Measurements from ENCODE around the gene TM9SF1.
A peak's percentile ranks its signal among the peaks of the same experiment; 100 is the strongest.
"Not testable (repeated sequence)": the region's sequence is repeated elsewhere in the genome, so short reads cannot be mapped to it uniquely, and the experiment has no call there.

TM9SF1 gene

GRCh38 chr14:24222987-24223386, 27.7 kb upstream of the TM9SF1 start:
- DNase-seq = not testable (repeated sequence)

DNA sequence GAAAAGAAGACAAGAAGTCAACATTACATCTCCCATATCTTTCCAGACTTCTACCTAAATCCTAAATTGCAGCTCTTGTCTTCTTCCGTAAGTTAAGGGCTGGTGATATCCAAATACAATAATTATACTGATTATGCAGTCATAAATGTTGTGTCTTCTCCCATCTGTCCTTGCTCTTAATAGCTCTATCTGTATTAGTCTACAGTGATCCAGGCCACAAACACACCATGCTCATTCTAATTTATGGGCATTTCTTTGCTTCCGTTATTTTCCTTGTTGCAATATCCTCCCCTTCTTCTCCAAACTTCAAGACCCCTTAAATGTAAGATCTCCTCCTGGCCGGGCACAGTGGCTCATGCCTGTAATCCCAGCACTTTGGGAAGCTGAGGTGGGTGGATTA, 24.3 kb upstream of the TM9SF1 start:
- no peak for DNase-seq

DNA sequence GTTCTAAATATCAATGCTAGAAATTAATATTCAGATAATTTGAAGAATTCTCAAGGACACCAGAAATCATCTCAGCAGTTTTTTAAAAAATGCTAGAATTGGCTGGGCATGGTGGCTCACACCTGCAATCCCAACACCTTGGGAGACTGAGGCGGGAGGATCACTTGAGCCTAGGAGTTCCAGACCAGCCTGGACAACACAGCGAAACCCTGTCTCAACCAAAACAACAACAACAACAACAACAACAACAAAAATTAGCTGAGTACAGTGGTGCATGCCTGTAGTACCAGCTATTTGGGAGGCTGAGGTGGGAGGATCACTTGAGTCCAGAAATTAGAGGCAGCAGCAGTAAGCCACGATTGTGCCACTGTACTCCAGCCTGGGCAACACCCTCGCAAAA, 23.8 kb upstream of the TM9SF1 start:
- DNase-seq = no peak

DNA sequence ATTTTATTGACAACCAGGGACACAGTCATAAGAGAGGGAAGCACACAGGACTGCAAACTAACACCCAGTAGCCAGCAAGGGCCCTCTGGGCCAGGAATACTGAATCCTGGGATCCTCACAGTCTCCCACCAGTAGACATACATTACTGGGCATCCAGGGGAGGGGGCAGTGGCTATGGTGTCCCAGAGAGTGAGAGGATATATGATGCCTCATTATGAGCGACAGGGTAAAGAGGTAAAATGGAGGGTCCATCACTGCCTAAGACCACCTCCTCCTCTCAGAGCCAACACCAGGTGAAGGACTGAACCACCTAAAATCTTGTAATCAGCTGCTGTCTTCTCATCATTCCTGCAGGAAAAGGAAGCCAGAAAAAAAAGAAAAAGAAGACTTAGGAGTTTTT, 21.6 kb upstream of the TM9SF1 start:
- not testable (repeated sequence) for DNase-seq

DNA sequence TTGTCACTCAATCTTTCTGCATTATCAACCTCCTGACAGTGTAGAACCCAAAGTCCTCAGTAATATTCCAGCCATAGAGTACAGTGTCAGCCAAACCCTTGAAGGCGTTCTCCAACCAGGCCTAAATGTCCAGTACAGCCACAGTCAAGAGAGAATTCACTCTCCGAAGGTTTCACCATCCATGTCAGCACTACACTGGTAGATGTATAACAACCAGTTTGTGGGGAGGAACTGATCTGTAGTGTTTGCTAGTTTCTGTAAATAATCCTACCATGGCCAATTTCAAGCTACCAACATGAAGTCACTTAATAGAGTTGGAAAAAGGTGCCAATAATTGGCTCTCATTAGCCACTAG, 21.1 kb upstream of the TM9SF1 start:
- DNase-seq = no peak

GRCh38 chr14:24215495-24216344, 20.5 kb upstream of the TM9SF1 start, which contains the start of gene MDP1:
MDP1 (minus strand) TSS chr14:24216066; CDS start chr14:24215955, 111 bp downstream.
- peak; percentile 83 for DNase-seq

DNA sequence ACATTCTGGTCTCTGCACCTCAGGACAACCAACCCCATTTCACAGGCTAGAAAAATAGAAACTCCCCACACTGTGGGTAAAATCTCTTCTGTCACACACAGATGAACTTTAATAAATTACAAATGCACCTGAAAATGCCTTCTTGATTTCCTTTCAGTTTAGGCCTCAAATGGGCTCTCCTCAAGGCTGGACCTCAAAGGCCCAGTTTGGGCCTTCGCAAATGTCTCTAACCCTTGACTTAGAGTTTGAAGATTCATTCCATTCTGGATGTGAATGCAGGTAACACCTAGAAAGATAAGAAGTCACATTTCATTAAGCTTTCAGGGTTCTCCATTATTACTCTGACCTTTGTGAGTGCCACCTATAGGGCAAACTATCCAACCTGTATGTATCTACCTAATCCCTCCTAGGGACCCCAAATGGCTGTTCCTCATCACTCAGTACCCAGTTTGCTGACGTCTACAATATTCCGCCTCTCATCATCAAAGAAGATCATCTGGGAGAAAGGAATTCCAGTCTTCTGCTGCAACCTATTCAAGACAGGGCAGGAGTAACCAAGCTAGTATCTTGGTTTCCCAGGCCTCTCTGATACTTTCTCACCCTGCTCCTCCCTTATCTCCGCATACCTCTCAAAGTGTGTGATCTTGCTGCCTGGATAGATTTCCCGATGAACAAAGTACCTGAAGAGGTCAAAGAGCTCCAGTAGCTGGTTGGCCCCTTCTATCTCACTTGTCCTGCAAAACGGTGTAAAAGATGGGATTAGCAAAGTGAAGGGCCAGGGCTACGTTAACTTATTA, 18.8 kb upstream of the TM9SF1 start:
- no peak for DNase-seq

DNA sequence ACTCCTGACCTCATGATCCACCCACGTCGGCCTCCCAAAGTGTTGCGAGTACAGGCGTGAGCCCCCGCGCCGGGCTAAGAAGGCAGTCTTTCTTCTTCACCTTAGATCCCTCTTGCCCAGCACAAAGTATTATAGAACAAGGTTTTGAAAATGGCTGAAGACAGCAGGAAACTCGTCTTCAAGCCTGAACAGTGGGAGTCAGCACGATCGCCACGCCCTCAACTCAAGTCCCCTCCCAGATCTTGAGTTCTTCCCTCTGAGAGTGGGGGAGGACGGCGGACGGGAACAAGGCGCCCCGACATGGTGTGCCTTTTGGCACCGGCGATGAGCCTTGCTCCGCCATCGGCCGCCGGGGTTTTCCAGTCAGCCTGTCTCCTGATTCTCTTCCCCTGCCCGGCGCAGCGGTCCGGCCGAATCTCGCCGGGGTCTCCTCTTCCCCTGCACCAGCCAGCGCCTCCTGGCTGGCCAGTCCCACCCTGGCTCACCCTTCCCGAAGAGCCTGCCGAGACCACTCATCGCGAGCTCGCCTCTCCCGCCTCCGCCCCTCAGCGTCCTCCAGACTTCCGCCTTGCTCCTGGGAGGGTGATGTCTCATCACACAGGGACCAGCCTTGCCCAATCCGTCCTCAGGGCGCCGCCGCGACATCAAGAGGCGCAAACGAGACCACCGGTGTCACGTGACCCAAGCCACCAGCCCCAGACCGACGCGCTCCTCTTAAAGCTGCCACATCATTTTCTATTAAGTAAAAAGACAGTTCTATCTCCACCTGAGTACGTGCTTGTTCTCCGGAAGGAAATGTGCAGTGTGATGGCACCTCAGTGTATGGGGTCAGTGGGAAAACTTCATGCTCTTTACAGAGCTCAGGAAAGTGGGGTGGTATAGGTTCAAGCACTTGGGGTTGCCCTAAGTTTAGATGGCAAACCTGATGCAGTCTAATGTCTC, 18.0 kb upstream of the TM9SF1 start, which contains the start of gene CHMP4A:
Gene CHMP4A (minus strand): TSS at position 565 of the 942 bp plus-strand sequence. CDS start 49 bp downstream, at position 516.
- DNase-seq = peak; percentile 86

DNA sequence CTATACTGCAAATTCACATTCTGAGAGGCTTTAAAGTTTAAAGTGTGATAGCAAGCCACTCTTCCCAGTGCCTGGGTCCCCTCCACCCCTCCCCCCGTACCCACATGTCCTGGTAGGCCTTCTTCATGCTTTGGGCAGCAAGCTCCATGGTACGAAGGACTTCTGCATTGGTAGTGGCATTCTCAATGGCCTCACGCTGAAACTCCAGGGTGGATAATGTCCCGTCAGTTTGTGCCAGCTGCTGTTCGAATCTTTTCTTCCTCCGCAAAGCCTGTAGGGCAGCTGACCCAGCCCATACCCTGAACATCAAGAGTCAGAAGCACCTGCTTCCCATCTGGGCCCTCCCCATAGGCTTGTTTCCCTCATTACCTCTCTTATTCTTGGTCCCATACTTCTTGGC, 16.1 kb upstream of the TM9SF1 start:
- DNase-seq = no peak

- no peak for DNase-seq
Measured at GRCh38 chr14:24207625-24208024, 12.4 kb upstream of the TM9SF1 start.

DNA sequence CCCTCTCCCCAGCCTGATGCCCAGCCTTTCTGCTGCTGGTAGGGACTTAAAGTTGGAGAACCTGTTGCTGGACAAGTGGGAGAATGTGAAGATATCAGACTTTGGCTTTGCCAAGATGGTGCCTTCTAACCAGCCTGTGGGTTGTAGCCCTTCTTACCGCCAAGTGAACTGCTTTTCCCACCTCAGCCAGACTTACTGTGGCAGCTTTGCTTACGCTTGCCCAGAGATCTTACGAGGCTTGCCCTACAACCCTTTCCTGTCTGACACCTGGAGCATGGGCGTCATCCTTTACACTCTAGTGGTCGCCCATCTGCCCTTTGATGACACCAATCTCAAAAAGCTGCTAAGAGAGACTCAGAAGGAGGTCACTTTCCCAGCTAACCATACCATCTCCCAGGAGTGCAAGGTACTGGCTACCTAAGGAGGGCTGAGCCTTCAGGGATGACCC, 11.9 kb upstream of the TM9SF1 start:
- no peak for DNase-seq

GRCh38 chr14:24206260-24207103, 11.2 kb upstream of the TM9SF1 start:
- DNase-seq = no peak

DNA sequence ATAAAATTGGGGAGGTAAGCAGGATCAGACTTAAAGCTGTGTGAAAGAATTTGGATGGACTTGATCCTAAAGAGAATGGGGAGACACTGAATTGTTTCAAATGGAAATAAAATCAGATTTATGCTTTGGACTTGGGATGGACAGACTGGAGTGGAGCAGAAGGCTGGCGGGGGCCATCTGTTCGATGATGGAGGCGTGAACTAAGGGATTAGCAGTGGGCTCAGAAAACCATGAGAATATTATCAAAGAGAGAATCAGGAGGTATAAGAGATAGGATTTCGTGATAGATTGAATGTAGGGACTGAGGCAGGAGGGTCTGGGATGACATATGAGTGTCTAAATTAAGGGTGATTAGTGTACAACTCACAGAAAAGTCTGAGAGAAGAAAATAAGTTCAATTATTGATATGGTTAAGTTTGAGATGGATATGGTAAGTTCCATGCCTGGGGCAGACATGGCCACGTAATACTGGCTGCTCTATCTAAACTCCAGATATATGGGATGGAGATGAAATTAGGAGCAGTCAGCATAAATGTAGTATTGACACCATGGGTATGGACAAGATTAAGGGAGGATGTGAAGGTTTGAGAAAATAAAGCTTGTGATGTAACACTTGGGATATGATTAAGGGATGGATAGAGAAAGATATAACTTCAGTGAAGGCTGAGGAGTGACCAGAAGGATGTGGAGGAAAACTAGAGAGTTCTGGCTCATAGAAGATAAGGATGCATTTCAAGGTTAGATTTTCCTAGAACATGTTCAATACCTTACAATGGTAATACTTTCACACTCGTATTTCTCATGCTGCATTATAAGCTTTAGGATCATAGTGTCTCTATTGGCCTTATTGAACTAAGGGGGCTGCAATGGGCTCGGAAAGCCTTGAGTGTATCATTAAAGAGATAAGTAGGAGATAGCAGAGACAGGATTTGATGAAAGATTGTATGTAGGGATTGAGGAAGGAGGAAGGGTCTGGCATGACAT, 9.2 kb upstream of the TM9SF1 start:
- DNase-seq = no peak

DNA sequence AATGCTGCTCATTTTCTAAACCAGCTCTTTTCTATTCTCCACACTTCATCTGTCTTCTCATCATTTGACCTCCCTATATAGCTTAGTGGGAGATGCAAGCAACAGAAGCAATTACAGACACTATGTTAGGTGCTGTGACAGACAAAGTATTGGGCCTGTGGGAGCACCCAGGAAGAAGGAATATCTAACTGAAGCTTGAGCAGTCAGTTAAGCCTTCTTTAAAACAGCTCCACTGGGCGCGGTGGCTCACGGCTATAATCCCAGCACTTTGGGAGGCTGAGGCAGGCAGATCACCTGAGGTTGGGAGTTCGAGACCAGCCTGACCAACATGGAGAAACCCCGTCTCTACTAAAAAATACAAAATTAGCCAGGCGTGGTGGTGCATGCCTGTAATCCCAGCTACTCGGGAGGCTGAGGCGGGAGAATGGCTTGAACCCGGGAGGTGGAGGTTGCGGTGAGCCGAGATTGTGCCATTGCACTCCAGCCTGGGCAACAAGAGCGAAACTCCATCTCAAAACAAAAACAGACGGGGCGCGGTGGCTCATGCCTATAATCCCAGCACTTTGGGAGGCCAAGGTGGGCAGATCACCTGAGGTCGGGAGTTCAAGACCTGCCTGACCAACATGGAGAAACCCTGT, 8.1 kb upstream of the TM9SF1 start:
- not testable (repeated sequence) for DNase-seq

DNA sequence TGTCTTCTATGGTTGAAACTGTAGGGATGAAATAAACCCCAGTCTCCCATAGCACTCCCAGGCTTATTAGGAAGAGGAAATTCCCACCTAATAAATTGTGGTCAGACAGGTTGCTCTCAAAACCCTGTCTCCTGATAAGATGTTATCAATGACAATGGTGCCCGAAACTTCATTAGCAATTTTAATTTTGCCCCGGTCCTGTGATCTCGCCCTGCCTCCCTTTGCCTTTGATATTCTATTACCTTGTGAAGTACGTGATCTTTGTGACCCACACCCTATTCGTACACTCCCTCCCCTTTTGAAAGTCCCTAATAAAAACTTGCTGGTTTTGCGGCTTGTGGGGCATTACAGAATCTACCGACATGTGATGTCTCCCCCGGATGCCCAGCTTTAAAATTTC, 7.3 kb upstream of the TM9SF1 start:
- DNase-seq = not testable (repeated sequence)

GRCh38 chr14:24198814-24199524, 3.7 kb upstream of the TM9SF1 start:
- DNase-seq = no peak

- DNase-seq = no peak
Measured at GRCh38 chr14:24197056-24197450, 1.8 kb upstream of the TM9SF1 start.

- DNase-seq = no peak
Measured at GRCh38 chr14:24196071-24197055, 1.1 kb upstream of the TM9SF1 start.
